IPS-20b (cell line): ENCODE results near the gene IL17C.
A peak's percentile ranks its signal among the peaks of the same experiment; 100 is the strongest.

Source experiments
- H3K27ac ChIP-seq: one replicate; pipeline ENCODE4 v1.5.1; 2013; ENCODE audit warnings: low read length
- H3K27me3 ChIP-seq: 2 replicates; pipeline ENCODE4 v1.6.1; 2013; ENCODE audit warnings: mild to moderate bottlenecking, low read length, inconsistent platforms; ENCODE audit not compliant: insufficient read depth
- H3K36me3 ChIP-seq: 2 replicates; pipeline ENCODE4 v1.6.1; 2013; ENCODE audit warnings: low read depth, mild to moderate bottlenecking, inconsistent platforms, low read length, moderate library complexity; ENCODE audit not compliant: insufficient read depth
- H3K4me1 ChIP-seq: 2 replicates; pipeline ENCODE4 v1.6.1; 2013; ENCODE audit warnings: mild to moderate bottlenecking, control low read depth, inconsistent platforms, low read length, moderate library complexity; ENCODE audit not compliant: insufficient read depth
- H3K4me3 ChIP-seq: 2 replicates; pipeline ENCODE4 v1.5.1; 2013; ENCODE audit warnings: mild to moderate bottlenecking, low read length, inconsistent platforms
- H3K9ac ChIP-seq: 2 replicates; pipeline ENCODE4 v1.6.1; 2013; ENCODE audit warnings: low read depth, mild to moderate bottlenecking, inconsistent platforms, low read length, moderate library complexity
- H3K9me3 ChIP-seq: 2 replicates; pipeline ENCODE4 v1.6.1; 2013; ENCODE audit warnings: mild to moderate bottlenecking, low read depth, low read length, inconsistent platforms; ENCODE audit not compliant: insufficient read depth

Gene IL17C

DNA sequence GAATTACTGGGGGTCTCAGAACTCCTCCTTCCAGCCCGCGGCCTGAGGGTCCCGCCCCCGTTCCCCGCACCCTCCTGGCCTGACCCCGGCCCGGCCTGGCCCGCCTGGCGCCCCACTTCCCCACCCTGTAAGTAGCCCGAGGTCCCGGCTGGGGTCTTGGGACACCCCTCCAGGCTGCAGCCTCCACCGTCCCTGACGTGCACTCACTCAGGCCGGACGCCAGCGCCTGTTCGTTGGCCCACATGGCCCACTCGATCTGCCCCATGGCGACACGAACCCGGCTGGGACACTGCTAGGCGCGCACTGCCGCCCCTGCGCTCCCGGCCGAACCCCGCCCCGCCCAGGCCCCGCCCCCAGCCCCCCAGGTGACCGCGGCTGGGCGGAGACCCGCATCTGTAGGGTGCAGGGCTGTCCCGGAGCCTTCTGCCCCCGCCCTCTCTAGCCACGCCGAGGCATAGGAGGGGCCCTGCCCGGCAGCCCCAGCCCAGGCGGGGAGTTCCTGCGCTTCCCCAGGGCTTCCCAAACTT lies 12.4 kb downstream of the IL17C start, which contains the start of gene CYBA:
Gene CYBA (minus strand): TSS at position 305 of the 527 bp plus-strand sequence. CDS start 40 bp downstream, at position 265.
- Histone ChIP-seq H3K36me3 (peaks cover 20% of the 10 kb centered on the region), H3K27ac (no peak within 1 kb of the TSS), H3K4me1 (peaks cover 5% of the 10 kb centered on the region; the same call in 1 of the 2 replicates), H3K27me3 (no peaks in the 10 kb centered on the region), H3K4me3 (peak within 1 kb of the TSS; percentile 90), H3K9me3 (no peaks in the 10 kb centered on the region), H3K9ac (peak within 1 kb of the TSS; percentile 85)

DNA sequence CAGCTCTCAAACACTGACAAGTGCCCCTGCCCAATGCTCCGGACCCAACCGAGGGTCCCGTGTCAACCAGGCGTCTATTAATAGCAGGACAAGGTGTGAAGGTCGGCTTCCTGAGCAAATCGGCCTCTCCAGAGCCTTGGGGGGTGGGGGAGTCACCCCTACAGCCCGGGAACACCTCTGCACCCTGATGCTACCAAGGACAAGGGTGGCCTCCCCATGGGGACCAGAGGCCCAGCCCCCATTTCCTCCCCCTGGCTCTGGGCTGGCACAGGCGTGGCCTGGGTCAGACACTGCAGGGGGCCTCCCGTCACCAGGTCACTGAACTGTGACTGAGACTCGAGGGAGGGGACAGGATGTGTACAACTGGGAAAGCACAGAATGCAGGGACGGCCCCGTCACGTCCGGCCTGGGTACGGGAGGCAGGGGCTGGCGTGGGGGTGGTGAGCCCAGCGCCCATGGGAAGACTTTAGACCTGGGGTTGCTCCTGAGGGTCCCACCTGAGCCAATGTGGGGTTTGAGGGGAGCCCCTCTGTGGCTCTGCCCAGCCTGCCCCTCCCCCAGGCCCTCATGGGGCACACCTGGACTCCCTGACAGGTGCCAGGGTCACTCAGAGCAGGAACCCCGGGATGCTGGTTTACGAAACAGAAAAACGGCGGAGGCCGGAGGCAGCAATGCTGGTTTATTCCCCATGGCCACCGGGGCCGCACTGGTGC lies 13.1 kb downstream of the IL17C start:
- Histone ChIP-seq H3K9me3 (no peaks in the 10 kb centered on the region), H3K36me3 (peaks cover 21% of the 10 kb centered on the region), H3K27me3 (no peaks in the 10 kb centered on the region), H3K4me3 (peak overlapping the region; percentile 90; the same call in 1 of the 2 replicates), H3K4me1 (peaks cover 5% of the 10 kb centered on the region; the same call in 1 of the 2 replicates), H3K9ac (no peak overlapping the region), H3K27ac (no peak overlapping the region)

DNA sequence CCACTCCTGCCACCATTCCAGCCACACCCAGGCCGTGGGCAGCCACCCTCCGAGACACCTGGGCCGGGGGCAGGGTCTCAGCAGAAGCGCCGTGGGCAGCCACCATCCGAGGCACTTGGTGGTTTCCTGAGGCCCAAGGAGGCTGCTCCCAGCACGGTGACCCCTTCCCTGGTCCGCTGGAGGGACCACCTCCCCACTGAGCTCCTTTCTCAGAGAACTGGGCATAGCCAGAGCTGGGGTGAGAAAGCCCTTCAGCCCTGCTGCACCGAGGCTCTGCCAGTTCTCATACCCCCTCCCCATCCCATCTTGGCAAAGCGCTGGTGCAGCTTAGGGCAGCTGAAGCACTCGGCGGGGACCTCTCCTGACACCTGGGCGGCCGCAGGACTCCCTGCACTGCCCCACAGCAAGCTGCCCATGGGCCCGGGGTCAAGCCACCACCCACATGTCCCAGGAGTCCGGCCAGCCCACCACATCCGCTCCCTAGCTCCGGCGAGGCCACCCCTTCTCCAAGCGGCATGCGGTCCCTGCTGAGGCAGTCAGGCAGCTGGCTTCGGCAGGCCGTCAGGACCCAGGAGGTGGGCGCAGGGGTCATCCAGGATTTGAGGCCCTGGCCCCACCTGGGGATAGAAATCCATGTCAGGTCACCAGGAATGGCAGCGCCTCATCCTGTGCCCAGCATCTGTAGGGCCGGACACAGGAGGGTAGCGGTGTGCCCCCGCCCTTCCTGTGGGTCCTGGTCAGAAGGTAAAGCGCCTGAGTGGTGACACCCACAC lies 13.8 kb downstream of the IL17C start:
- Histone ChIP-seq H3K36me3 (peaks cover 28% of the 10 kb centered on the region), H3K4me3 (no peak overlapping the region), H3K27me3 (no peaks in the 10 kb centered on the region), H3K9me3 (no peaks in the 10 kb centered on the region), H3K27ac (no peak overlapping the region), H3K9ac (no peak overlapping the region), H3K4me1 (peaks cover 5% of the 10 kb centered on the region; the same call in 1 of the 2 replicates)

DNA sequence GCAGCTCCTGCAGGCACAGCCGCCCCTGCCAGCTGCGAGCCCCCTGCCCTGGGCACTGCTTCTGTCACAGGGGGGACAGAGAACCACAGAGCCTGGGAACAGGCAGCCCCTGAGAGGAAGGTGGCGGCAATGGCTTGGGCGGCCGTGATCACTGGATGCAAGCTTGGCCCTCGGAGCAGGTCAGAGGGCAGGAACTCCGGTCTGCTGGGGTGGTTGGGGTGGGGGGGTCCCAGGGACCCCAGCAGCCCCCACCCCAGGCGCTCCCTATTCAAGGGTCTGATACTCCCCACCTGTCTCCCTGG lies 14.3 kb downstream of the IL17C start:
- peaks cover 30% of the 10 kb centered on the region for H3K36me3 ChIP-seq
- H3K4me1 ChIP-seq = peaks cover 5% of the 10 kb centered on the region; the same call in 1 of the 2 replicates
- no peak overlapping the region for H3K4me3 ChIP-seq
- H3K9me3 ChIP-seq = no peaks in the 10 kb centered on the region
- H3K27ac ChIP-seq = no peak overlapping the region
- no peaks in the 10 kb centered on the region for H3K27me3 ChIP-seq
- H3K9ac ChIP-seq = no peak overlapping the region

DNA sequence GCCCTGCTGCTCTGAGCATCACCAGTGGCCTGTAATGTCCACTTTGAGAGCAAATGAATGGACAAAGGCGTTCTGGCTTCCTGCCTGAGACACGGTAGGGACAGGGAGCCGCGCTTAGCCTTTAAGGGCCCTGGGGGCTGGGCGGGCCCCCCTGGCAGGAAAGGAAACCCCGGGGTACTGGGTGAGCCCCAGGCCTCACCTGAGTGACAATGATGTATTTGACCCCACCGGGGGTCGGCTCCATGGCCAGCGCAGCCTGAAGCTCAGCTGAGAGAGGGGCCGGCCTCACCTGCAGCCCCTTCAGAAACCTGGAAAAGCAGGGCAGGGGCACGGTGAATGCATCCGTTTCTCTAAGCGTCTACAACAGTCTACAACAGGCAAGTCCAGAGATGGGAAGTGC lies 14.7 kb downstream of the IL17C start:
- Histone ChIP-seq H3K4me1 (peaks cover 5% of the 10 kb centered on the region; the same call in 1 of the 2 replicates), H3K9ac (no peak overlapping the region), H3K27me3 (no peaks in the 10 kb centered on the region), H3K27ac (no peak overlapping the region), H3K9me3 (no peaks in the 10 kb centered on the region), H3K36me3 (peaks cover 34% of the 10 kb centered on the region), H3K4me3 (no peak overlapping the region)

DNA sequence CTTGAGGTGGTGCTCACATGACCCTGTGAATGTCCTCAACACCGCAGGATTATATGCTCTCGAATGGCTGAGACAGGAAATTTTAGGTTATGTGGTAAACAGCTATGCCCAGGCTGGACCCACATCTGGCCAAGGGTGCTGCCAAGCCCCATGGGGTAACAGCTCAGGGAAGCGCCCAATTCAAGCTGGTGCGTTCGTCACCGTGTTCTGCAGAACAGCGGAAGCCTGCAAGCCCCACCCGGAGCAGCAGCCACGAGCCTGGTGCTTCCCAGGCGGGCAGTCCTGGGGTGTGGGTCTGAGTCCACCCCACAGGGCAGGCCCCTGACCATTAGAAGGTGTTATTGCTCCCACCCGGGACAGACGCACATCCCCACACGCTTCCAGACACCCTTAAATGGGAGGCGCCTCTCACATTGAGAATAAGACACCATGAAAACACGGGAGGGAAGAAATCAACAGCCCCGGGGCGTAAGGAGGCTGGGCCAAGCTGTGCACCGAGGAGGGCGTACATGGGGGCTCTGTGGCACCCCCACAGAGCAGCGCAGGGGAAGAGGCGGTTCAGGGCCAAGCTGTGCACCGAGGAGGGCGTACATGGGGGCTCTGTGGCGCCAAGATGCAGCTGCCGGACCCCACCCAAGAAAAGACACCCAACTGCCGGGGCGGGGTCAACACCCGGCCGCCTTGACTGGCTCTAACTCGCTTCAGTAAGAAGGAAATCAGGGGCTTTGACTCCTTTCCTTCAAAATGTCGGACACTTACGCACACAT lies 15.4 kb downstream of the IL17C start:
- Histone ChIP-seq H3K9me3 (no peaks in the 10 kb centered on the region), H3K27ac (no peak overlapping the region), H3K4me1 (peaks cover 5% of the 10 kb centered on the region; the same call in 1 of the 2 replicates), H3K9ac (no peak overlapping the region), H3K27me3 (no peaks in the 10 kb centered on the region), H3K36me3 (peaks cover 38% of the 10 kb centered on the region), H3K4me3 (no peak overlapping the region)

DNA sequence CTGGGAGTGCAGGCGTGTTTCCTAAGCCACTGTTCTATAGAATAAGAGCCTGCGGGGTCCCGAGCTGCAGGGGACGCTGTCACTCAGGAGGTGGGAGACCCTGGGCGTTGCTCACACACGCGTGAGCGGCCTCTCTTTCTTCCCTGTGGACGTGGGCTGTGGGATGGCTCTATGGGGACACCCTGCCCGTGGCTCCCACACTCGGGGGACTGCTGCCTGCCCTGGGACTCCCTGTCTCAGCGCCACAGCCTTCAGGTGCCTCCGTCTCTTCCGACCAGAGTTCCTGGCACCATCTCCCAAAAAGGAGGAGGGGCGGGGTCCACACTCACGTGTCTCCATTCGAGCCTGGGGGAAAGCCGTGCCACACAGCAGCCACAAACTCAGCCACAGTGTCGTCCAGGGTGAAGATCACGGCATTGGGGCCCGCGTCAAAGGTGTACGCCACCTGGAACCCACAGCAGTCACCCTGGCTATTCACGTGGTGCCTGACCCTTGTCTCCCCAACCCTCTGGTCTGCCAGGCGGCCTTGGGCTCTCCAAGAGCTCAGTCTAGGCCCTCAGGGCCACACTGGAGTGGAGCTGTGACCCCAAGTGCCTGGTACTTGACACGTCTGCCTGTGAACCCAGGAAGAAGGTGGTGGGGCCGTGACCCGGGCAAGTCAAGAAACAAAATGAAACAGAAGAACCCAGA lies 16.1 kb downstream of the IL17C start:
- no peak overlapping the region for H3K9ac ChIP-seq
- H3K4me3 ChIP-seq = no peak overlapping the region
- no peaks in the 10 kb centered on the region for H3K9me3 ChIP-seq
- H3K36me3 ChIP-seq = peaks cover 38% of the 10 kb centered on the region
- no peak overlapping the region for H3K27ac ChIP-seq
- peaks cover 5% of the 10 kb centered on the region; the same call in 1 of the 2 replicates for H3K4me1 ChIP-seq
- H3K27me3 ChIP-seq = no peaks in the 10 kb centered on the region

DNA sequence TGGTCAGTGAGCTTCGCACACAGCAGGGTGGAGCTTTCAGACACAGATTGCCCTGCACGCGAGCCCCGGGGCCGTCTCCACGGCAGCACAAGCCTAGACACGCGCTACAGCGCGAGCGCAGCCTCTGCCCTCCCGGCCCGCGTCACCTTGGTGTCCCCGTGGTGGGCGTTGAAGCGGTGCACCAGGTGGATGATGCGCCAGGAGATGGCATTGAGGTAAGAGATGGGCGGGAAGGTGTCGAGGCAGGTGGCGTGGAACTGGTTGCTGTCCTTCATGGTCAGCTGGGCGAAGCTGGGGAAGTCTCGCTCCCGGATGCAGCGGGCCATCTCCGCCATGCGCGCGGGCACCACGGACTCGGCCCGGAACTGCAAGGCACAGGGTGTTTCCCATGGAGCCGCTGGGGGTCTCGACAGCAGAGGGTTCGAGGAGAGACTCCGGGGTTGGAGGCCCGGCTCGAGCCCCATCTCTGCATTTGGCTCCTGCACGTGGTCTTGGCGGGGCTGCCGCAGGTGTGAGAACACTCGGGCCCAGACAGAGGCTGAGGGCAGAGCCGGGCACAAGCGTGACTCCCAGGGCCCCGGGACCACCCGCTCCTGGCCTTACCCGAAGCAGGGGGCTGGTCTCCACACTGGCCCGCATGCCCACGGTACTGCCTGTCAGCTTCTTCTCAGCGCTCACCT lies 16.8 kb downstream of the IL17C start:
- Histone ChIP-seq H3K9ac (no peak overlapping the region), H3K36me3 (peaks cover 38% of the 10 kb centered on the region), H3K4me3 (no peak overlapping the region), H3K9me3 (no peaks in the 10 kb centered on the region), H3K27ac (no peak overlapping the region), H3K27me3 (no peaks in the 10 kb centered on the region), H3K4me1 (peaks cover 5% of the 10 kb centered on the region; the same call in 1 of the 2 replicates)

DNA sequence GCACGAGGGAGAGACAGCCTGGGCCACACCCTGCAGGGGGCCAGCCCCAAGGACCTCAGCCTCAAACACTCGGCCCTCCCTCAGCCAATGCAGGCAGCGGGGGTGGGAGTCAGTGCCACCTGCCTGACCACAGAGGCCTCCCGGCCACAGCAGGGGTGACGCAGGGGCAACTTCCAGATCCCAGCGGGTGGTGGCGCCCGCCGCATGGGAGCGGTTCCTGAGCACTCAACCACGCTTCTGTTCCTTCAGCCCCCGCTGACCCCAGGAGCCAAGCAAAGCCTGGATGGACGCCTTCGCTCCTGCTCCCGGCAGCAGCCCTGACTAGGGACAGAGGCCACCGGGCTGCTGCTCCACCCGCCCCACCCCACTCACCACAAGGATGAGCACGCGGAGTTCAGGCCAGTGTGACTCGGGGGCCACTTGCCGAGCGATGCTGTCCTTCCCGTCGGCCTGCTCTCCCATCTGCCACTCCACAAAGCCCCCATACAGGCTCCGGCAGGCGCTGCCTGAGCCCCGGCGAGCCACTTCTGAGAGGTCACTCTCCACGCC lies 17.4 kb downstream of the IL17C start:
- no peaks in the 10 kb centered on the region for H3K27me3 ChIP-seq
- no peak overlapping the region for H3K4me3 ChIP-seq
- no peak overlapping the region for H3K9ac ChIP-seq
- peaks cover 5% of the 10 kb centered on the region; the same call in 1 of the 2 replicates for H3K4me1 ChIP-seq
- H3K27ac ChIP-seq = no peak overlapping the region
- no peaks in the 10 kb centered on the region for H3K9me3 ChIP-seq
- H3K36me3 ChIP-seq = peaks cover 38% of the 10 kb centered on the region

DNA sequence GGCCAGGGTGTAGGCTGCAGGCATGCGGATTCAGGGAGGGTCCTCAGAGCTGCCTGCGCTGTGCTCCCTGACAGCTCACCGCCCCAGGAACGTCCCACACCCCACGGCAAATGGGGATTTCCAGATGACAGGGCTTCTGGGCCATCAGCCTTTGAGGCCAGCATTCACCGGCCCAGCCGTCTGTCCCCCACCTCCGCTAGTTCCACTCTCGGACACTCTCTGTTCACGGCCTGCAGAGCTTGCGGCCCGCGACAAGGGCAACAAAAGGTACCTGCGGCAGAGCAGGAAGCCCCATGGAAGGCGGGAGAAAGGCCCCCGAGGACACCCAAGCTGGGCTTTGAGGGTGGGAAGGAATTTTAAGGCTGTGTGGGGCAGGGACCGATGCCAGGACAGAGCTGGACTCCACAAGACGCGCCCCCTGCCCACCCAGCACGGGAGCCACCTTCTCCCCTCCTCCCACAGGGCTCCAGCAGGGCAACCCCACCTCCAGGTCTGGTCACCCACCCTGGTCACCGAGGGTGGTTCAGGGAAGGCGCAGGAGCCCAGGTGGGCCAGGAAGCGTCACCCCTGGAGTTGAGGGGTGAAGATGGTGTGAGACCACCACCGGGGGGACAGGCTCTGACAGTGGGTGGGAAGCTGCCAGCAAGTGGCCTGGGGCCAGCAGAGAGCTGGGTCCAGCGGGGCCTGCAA lies 18.1 kb downstream of the IL17C start:
- H3K36me3 ChIP-seq = peaks cover 38% of the 10 kb centered on the region
- no peak overlapping the region for H3K27ac ChIP-seq
- H3K9ac ChIP-seq = no peak overlapping the region
- no peaks in the 10 kb centered on the region for H3K9me3 ChIP-seq
- no peaks in the 10 kb centered on the region for H3K27me3 ChIP-seq
- peaks cover 5% of the 10 kb centered on the region; the same call in 1 of the 2 replicates for H3K4me1 ChIP-seq
- no peak overlapping the region for H3K4me3 ChIP-seq
